HepG2 (cell line): ENCODE data around the gene MINDY1. TPM values are rescaled to one million over a fixed set of nuclear protein-coding genes. Genes with fewer than 3 reads are reported as not detected.

Experiments used
- CHD2 ChIP-seq: IDR thresholded peaks from 2 replicates; pipeline ENCODE4 v1.6.1; 2011; ENCODE audit warnings: low read depth, low read length, improper control_type of control experiment
- CREBL2 ChIP-seq: sonication (generic); formaldehyde crosslinking; IDR thresholded peaks from 2 replicates; pipeline ENCODE4 v1.8.1; 2023; ENCODE audit warnings: missing genetic modification reagents, mild to moderate bottlenecking, borderline replicate concordance
- DRAP1 ChIP-seq: IDR thresholded peaks from 2 replicates; pipeline ENCODE4 v1.6.1; 2016; ENCODE audit warnings: missing genetic modification reagents, missing compliant biosample characterization
- EEA1 ChIP-seq: sonication (generic); formaldehyde crosslinking; IDR thresholded peaks from 2 replicates; pipeline ENCODE4 v1.5.1; 2020; ENCODE audit warnings: mild to moderate bottlenecking, missing genetic modification reagents, borderline replicate concordance
- FOXJ3 ChIP-seq: sonication (generic); formaldehyde crosslinking; IDR thresholded peaks from 2 replicates; pipeline ENCODE4 v1.4.0; 2020; ENCODE audit warnings: missing genetic modification reagents, mild to moderate bottlenecking, borderline replicate concordance
- FOXP1 ChIP-seq, 2 experiments: fragments of 450-650 bp in 1 of 2; IDR thresholded peaks; 2 replicates each; pipeline ENCODE4 v1.6.1; 2017 to 2018; ENCODE audit warnings: antibody characterized with exemption in 1 of 2
- HOXA7 ChIP-seq: sonication (generic); formaldehyde crosslinking; IDR thresholded peaks from 2 replicates; pipeline ENCODE4 v1.8.1; 2022; ENCODE audit warnings: mild to moderate bottlenecking, missing genetic modification reagents, moderate library complexity
- KDM5A ChIP-seq: fragments of 200-600 bp; sonication (generic); IDR thresholded peaks from 2 replicates; pipeline ENCODE4 v1.7.0; 2018; ENCODE audit warnings: antibody characterized with exemption, mild to moderate bottlenecking, low read length, borderline replicate concordance
- MEF2D ChIP-seq: sonication (generic); formaldehyde crosslinking; IDR thresholded peaks from 2 replicates; pipeline ENCODE4 v1.5.1; 2020; ENCODE audit warnings: mild to moderate bottlenecking, missing genetic modification reagents
- MIER3 ChIP-seq: IDR thresholded peaks from 2 replicates; pipeline ENCODE4 v1.6.1; 2016; ENCODE audit warnings: missing compliant biosample characterization, borderline replicate concordance
- NFRKB ChIP-seq: fragments of 450-650 bp; IDR thresholded peaks from 2 replicates; pipeline ENCODE4 v1.6.1; 2017
- POLR2A ChIP-seq, 2 experiments: IDR thresholded peaks; 2 replicates each; pipeline ENCODE4 v1.6.1; 2011; ENCODE audit warnings: low read depth in 2 of 2, low read length in 2 of 2, mild to moderate bottlenecking in 1 of 2, moderate library complexity in 1 of 2; ENCODE audit not compliant: insufficient read depth in 1 of 2
- RFX5 ChIP-seq: IDR thresholded peaks from 2 replicates; pipeline ENCODE4 v1.6.1; 2011; ENCODE audit warnings: low read depth, low read length, improper control_type of control experiment
- SPEN ChIP-seq: sonication (generic); formaldehyde crosslinking; IDR thresholded peaks from 2 replicates; pipeline ENCODE4 v1.5.1; 2020; ENCODE audit warnings: low read depth, mild to moderate bottlenecking, missing genetic modification reagents
- TAF1 ChIP-seq: sonication (generic); formaldehyde crosslinking; IDR thresholded peaks from 2 replicates; pipeline ENCODE4 v1.4.0; 2020; ENCODE audit warnings: missing genetic modification reagents
- TIGD3 ChIP-seq: sonication (generic); formaldehyde crosslinking; IDR thresholded peaks from 2 replicates; pipeline ENCODE4 v1.5.1; 2020; ENCODE audit warnings: mild to moderate bottlenecking, missing genetic modification reagents, borderline replicate concordance
- XBP1 ChIP-seq: sonication (generic); formaldehyde crosslinking; IDR thresholded peaks from 2 replicates; pipeline ENCODE4 v1.5.0; 2020; ENCODE audit warnings: missing genetic modification reagents
- ZNF281 ChIP-seq: sonication (generic); formaldehyde crosslinking; IDR thresholded peaks from 2 replicates; pipeline ENCODE4 v1.4.0; 2020; ENCODE audit warnings: missing genetic modification reagents, borderline replicate concordance
- ZNF569 ChIP-seq: sonication (generic); formaldehyde crosslinking; IDR thresholded peaks from 2 replicates; pipeline ENCODE4 v1.5.0; 2020; ENCODE audit warnings: mild to moderate bottlenecking, missing genetic modification reagents, moderate library complexity, borderline replicate concordance
- ZNF576 ChIP-seq: sonication (generic); formaldehyde crosslinking; IDR thresholded peaks from 2 replicates; pipeline ENCODE4 v1.4.0; 2020; ENCODE audit warnings: mild to moderate bottlenecking, missing genetic modification reagents
- ZNF766 ChIP-seq: sonication (generic); formaldehyde crosslinking; IDR thresholded peaks from 2 replicates; pipeline ENCODE4 v1.5.0; 2020; ENCODE audit warnings: missing genetic modification reagents, borderline replicate concordance
- ZNF780A ChIP-seq: sonication (generic); formaldehyde crosslinking; IDR thresholded peaks from 2 replicates; pipeline ENCODE4 v1.8.0; 2022; ENCODE audit warnings: mild to moderate bottlenecking, missing genetic modification reagents, moderate library complexity
- ZNF883 ChIP-seq: sonication (generic); formaldehyde crosslinking; IDR thresholded peaks from 2 replicates; pipeline ENCODE4 v1.5.1; 2020; ENCODE audit warnings: mild to moderate bottlenecking, missing genetic modification reagents; ENCODE audit errors: not compliant biosample characterization
- polyA plus RNA-seq, 8 experiments: library from polyadenylated mRNA; depleted of rRNA in 3 of 8; stranded (reverse) in 7 of 8; unstranded in 1 of 8; fragments of >200 nt; fragmentation: Illumina TruSeq in 4 of 8; extraction: Trizol in 4 of 8; gene quantifications; 2 replicates each; pipeline versions ENCODE4 v1.2.1 to v1.2.3, GENCODE V29; 2011 to 2016; ENCODE audit warnings: low read depth in 4 of 8, missing spikeins in 1 of 8, mixed read lengths in 1 of 8; ENCODE audit not compliant: insufficient read depth in 1 of 8
- total RNA-seq, 5 experiments: library from RNA; depleted of rRNA; stranded (reverse); fragments of >200 nt; fragmentation: Illumina TruSeq; extraction: Trizol; gene quantifications; 2 replicates each; pipeline ENCODE4 v1.2.3, GENCODE V29; 2016; ENCODE audit warnings: low read depth in 1 of 5
- TF ChIP-seq, protein P1 (sequence below): fragments of 450-650 bp; IDR thresholded peaks from 2 replicates; pipeline ENCODE4 v1.6.1; 2017

MINDY1 gene
- total and polyA plus RNA-seq, 2 of the 13 experiments (the other 11 are each of a cell fraction or from before 2014, with no cell fraction given), result 11.1 to 15.0 TPM

DNA sequence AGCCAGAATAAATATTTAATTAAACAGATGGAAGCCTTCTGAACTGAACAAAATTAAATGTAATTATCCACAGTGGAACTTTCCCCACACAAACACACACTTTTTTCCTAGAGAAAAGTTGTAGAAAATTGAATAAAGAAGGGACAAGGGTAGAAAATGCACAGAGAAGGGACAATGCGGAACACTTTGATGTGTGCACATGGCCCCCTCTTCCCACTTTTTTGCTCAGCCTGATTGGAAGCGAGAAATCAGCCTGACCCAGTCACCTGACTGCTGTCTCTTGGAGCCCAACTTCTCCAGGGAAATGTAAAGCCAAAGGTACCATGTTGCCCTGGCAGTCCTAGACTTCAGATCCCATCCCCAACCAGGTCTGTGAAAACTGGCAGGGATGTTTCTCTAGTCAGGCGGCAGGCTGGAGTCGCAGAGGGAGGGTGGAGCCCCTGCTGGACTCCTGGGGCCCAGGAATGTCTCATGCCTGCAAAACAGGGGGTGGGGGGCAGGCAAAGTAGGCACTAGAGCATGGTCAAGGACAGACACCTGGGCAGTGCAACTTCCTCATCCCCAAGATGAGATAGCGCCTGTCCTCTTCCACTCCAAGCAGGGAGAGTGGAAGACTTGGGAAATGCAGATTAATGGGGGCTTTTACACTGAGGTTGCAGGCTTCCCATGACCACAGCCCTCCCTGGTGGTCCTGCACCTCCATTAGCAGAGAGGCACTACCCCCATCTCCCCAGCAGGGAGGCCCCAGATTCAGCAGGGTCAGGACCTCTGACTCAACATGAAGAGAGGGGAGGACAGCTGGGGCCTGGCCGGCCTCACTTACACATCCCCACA is 34.9 kb downstream of the MINDY1 start (continued):
- peak; percentile 44 for TF ChIP-seq DRAP1 (CRISPR knock-in tag)
- no peak for TF ChIP-seq EEA1 (CRISPR knock-in tag)
- TF ChIP-seq ZNF883 (CRISPR knock-in tag), result peak; percentile 40
- no peak for TF ChIP-seq NFRKB
- TF ChIP-seq MIER3 (CRISPR knock-in tag), result no peak
- TF ChIP-seq ZNF766 (CRISPR knock-in tag), result no peak
- no peak; the same call in none of the 2 replicates for TF ChIP-seq TAF1 (CRISPR knock-in tag)
- TF ChIP-seq FOXP1 (IDR thresholded peaks at IDR 0.05), result no peak
- no peak for TF ChIP-seq FOXP1 (CRISPR knock-in tag; IDR thresholded peaks at IDR 0.05)
- TF ChIP-seq, protein P1, sequence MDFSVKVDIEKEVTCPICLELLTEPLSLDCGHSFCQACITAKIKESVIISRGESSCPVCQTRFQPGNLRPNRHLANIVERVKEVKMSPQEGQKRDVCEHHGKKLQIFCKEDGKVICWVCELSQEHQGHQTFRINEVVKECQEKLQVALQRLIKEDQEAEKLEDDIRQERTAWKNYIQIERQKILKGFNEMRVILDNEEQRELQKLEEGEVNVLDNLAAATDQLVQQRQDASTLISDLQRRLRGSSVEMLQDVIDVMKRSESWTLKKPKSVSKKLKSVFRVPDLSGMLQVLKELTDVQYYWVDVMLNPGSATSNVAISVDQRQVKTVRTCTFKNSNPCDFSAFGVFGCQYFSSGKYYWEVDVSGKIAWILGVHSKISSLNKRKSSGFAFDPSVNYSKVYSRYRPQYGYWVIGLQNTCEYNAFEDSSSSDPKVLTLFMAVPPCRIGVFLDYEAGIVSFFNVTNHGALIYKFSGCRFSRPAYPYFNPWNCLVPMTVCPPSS, result no peak
- no peak for TF ChIP-seq CREBL2 (CRISPR knock-in tag)
- TF ChIP-seq FOXJ3 (CRISPR knock-in tag), result no peak
- no peak for TF ChIP-seq HOXA7 (CRISPR knock-in tag)
- TF ChIP-seq ZNF780A, result no peak
- no peak for TF ChIP-seq CHD2
- TF ChIP-seq POLR2A (IDR thresholded peaks at IDR 0.05; ENCODE audit: insufficient read depth in 1 of 2, low read depth in 2 of 2, low read length in 2 of 2), result peak; percentile 49 to 68; a peak in 3 of 4 replicates
- no peak for TF ChIP-seq ZNF576 (CRISPR knock-in tag)
- no peak for TF ChIP-seq ZNF569 (CRISPR knock-in tag)
- no peak for TF ChIP-seq XBP1 (CRISPR knock-in tag)
- peak; percentile 48; the same call in 1 of the 2 replicates for TF ChIP-seq ZNF281
- TF ChIP-seq RFX5, result no peak
- no peak for TF ChIP-seq MEF2D
- TF ChIP-seq KDM5A, result peak; percentile 56; the same call in 1 of the 2 replicates
- peak; percentile 9; the same call in 1 of the 2 replicates for TF ChIP-seq SPEN (CRISPR knock-in tag)
- TF ChIP-seq TIGD3 (CRISPR knock-in tag), result no peak
